HG02588 (cell line): ENCODE results near the gene FAM174C.

Experiments used
- ATAC-seq: cut with Tn5 transposase; IDR thresholded peaks from one replicate; pipeline ENCODE4 v1.9.1; 2021; ENCODE audit warnings: mild to moderate bottlenecking, moderate library complexity; ENCODE audit not compliant: unreplicated experiment

FAM174C gene

DNA sequence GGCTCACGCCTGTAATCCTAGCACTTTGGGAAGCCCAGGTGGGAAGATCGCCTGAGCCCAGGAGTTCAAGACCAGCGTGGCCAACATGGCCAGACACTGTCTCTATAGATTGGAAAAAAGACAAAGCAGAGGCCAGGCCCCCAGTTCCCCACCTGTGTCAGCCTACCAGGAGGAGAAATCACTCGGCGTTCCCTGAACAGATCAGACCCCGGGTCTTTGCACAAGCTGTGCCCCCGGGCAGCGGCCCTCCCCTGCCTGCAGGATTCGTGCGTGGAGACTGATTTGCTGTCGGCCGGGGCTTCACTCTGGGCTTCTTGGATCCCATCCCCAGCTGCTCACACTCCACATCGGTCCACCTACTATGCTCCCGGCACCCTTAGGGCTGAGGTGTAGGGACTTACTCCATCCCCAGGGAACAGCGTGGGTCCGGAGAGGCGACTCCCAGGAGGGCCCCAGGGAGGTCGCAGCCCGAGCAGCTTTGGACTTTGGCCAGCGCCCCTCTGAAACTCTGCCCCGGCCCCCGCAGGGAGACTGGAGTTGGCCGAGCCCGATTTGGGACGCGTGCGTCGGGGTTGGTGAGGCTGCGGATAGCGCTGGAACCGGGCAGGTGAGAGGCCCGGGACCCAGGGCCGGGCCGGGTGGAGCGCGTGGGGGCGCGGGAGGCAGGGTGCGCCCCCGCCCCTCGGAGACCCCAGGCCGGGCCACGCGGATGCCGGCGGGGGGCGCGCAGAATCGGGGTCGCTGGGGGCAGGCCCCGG is 9.8 kb downstream of the FAM174C start:
- no peak for ATAC-seq

GRCh38 chr19:1285737-1286360 is 10.5 kb downstream of the FAM174C start, which contains the start of gene EFNA2:
EFNA2 (plus strand) TSS chr19:1285873; CDS start chr19:1286169, 296 bp downstream.
- ATAC-seq, result no peak

GRCh38 chr19:1286487-1287353 is 11.4 kb downstream of the FAM174C start:
- ATAC-seq, result no peak

DNA sequence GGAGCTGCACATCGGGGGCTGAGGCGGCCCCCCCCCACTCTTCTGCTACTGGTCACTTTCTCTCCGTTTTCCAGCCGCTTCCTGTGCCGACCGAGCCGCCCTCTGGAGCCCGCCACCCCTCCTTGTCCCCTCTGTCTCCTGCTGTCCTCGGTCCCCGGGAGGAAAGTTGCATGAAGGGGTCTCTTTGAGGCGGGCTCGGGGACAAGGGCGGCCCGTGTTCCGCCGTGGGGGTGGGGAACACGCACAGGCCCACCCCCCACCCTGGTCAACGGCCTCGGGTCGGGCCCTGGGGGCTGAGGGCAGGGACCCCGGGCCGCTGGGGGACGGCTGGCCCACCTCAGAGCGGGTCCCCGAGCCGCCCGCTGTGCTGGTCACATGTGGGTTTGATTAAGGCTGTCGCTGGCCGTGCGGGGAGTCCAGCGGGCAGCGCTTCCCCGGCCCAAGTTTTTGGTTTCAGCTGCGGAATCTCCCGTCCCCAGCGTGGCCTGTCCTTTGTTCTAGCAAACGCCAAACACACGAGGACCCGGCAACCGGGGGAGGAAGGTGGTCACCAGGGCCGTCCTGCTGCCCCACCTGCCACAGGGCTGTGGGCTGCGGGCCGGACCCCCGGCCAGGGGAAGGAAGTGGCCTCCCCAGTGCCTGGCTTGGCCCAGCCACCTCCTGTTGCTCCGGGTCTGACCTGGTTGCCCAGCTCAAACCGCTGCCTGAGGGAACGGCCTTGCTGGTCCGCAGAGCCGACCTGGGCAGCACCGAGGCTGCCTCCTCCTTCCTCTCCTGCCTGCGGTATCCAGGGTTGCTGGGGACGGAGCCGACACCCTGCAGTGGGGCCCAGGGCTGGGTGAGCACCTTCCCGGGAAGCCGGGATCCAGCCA is 12.3 kb downstream of the FAM174C start:
- ATAC-seq, result no peak

- ATAC-seq, result no peak
Measured at GRCh38 chr19:1288226-1288612, 12.9 kb downstream of the FAM174C start.

DNA sequence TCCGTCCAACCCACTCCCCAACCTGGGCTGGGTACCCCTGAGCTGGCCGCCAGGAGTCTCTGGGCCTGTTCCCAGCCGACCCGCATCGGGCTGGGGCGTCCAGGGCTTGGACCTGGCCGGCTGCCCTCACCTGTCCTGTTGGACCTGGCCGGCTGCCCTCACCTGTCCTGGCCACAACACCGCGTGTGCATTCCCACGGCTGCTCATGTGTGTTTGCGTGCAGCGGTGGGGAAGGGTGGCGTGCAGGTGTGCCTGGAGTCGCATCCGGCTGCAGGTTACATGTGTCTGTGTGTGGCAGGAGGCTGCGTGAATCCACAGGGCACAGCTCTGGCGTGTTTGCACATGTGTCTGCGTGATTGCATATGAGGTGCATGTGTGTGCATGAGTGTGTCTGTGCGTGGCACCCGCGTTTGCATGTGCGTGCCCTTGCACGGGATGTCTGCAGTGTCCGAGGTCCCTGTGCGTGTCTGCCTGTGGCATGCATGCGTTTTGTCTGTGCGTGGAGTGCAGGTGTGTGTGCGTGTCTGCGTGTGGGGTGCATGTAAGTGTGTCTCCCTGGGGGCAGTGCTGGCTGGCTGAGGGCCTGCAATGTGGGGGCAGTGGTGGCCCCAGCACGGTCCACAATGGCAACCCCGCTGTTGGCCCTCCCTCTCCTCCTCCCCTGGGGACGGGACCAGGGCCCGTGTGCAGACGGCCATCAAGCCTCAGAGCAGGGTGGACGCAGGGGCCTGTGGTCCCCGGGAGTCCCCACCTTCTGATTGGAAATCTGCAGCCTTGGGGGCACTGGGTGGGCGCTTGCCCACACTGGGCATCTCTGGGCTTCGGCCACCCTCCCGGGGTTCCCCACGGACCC is 13.7 kb downstream of the FAM174C start:
- no peak for ATAC-seq

DNA sequence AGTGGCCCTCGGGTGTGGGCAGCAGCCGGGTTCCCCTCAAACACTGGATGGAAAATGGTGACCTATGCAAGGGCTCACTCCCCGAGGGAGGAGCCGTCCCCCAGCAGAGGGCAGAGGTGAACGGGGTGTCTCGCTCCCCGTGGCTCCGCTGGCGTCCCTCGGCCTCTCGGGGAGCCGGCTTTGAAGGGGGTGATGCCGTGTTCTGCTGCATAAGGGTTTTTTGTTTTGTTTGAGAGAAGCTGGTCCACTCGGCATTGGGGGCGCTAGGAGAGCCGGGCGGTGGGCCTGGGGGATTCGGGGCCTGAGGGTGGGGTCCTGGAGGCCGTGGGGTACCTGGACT is 14.3 kb downstream of the FAM174C start:
- ATAC-seq, result no peak

- no peak for ATAC-seq
Measured at GRCh38 chr19:1290196-1290702, 14.9 kb downstream of the FAM174C start.

DNA sequence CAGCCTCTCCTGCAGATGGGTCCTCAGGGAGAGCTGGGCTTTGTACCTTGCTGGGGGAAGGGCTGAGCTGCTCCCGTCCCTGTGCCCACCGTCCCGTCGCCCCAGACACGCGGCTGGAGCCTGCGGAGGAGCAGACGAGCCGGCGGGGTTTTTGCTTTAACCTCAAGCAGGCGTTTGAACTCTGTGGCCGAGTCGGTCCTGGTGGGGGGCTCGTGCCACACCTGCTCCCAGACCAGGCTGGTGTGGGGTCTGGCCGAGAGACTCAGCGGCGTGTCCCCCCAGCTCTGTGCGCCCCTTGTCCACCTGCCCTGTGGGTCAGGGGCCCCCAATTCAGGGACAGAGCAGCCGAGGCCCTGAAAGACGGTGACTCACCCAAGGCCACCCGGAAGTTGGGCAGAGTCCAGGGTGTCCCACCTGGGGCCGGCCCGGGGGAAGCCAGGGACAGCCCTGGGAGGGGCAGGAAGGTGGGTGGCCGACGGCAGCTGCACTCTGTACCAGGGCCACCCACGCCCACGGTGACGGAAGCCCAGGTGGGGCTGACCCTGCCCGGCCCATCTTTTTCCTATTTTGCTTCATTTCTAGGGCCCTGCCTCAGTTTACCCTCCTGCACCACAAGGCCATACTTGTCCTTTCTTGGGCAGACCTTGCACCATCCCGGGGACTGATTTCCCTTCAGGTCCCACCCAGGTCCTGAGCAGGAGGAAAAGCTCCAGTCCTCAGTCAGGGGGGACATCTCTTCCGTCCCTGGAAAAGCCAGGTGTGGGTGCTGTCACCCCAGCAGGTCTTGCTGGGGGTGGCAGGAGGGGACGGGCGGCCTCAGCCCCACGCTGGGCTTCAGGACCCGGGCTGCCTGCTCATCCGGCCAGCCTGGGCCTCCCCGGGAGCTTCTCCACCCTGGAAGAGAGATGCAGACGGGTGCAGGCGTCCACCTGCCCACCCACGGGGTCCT is 15.6 kb downstream of the FAM174C start:
- no peak for ATAC-seq

DNA sequence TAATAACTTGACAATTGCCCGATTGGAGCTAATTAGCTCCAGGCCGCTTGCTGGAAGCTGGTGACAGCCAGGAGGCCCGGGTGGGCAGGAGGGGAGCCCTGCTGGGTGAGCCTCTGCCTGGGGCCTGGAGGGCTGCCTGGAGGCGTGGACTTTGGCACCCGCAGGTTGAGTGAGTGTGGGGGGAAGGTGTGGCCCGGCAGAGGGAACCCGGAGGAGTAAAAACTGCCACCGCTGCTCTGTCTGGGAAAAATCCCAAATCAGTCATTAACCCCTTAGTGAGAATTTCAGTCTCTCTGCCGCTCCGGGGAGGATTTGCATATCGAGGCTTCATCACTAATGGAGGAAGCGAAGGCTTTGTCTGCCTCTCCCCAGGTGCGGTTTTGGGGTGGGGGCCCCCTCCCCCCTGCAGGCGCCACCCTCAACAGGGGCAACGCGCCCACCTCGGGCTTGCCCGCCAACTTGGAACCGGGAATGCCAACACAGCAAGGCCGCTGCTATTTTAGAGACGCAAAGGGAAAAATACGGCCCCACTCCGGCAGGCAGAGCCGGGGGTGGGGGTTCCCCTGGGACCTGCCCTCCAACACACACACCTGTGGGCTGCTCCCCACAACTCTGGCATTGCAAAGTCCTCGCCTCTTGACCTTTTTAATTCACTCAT is 16.6 kb downstream of the FAM174C start:
- no peak for ATAC-seq

DNA sequence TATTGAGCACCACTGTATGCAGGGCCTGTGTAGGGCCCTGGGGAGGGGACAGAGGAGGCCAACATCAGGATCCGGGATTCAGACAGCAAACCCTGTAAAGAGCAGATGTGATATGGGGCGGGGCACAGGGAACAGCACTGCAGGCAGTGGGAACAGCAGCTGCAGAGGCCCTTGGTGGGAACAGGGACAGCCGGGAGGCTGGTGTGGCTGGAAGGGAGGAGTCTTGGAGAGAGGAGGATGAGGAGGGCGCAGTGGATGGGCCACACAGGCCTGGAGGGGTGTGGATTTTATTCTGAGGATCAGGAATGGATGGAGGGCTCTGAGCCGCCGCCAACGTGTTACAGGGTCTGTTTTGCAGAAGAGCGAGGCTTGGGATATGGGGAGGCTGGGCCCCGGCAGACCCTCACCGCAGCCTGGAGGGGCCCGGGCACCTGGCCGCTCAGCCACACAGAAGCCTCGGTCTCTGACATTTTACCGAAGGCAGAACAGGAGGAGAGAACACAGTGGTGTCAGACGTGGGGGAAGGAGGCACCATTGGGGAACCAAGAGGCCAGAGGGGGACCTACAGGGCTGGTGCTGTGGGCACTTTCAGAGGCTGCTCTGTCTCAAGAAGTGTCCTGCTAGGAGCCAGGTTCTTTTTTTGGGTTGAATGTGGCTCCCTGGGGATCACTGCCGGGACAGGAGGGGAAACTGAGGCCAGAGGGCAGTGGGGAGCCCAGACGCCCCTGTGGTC is 17.3 kb downstream of the FAM174C start:
- ATAC-seq, result no peak

- ATAC-seq, result no peak
Measured at GRCh38 chr19:1293782-1294604, 18.7 kb downstream of the FAM174C start.

DNA sequence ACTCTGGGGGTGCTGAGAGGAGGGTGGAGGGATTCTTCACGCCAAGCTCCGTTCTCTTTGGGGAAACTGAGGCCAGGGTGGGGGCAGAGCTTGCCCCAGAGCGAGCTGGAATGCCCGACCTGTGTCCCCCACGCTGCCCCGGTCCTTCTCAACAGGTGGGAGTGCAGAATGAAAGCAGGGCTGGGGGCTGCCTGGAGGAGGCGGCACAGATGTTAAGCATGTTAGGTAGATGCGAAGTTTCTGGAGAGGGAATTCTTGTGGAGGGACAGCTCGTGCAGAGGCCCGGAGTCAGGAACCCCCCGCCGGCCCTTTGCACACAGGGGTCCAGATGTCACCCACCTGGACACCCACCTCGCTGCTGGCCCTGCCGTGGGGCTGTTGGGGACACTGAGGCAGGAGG is 19.4 kb downstream of the FAM174C start:
- no peak for ATAC-seq

DNA sequence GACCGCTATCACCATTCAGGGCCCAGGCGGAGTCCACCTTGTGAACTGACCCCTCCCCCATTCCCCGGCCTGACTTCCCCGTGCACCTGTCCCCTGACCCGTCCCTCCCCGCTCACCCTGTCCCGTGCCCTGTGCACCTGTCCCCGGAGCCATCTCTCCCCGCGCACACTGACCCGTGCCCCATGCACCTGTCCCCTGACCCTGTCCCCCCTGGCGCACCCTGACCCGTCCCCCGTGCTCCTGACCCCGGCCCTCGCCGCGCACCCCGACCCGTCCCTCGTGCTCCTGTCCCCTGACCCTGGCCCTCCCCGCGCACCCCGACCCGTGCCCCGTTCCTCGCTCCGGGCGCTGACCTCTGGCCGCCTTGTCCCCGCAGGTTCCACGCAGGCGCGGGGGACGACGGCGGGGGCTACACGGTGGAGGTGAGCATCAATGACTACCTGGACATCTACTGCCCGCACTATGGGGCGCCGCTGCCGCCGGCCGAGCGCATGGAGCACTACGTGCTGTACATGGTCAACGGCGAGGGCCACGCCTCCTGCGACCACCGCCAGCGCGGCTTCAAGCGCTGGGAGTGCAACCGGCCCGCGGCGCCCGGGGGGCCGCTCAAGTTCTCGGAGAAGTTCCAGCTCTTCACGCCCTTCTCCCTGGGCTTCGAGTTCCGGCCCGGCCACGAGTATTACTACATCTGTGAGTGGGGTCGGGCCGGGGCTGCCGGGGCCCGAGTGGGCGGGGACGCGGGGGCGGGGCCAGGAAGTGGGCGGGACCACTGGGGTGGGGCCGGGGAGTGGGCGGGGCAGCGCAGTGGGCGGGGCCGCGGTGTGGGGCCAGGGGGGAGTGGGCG is 20.1 kb downstream of the FAM174C start:
- no peak for ATAC-seq

GRCh38 chr19:1296078-1296477 is 20.7 kb downstream of the FAM174C start:
- no peak for ATAC-seq
